A549 (cell line): Measurements from ENCODE around the gene NUDC.

Experiments
- CEBPB ChIP-seq, 2 experiments: fragments of >200 bp in 1 of 2; sonication (Bioruptor Twin) in 1 of 2; formaldehyde crosslinking in 1 of 2; IDR thresholded peaks; 2 replicates each; pipeline ENCODE4 v1.6.1; 2012 to 2016
- JUN ChIP-seq, 2 experiments: fragments of >200 bp; sonication (Bioruptor Twin); formaldehyde crosslinking; IDR thresholded peaks; 2 replicates in 1 of 2; 3 replicates in 1 of 2; pipeline ENCODE4 v1.6.1; 2016 to 2017
- KDM1A ChIP-seq: fragments of 200-600 bp; sonication (generic); IDR thresholded peaks from 2 replicates; pipeline ENCODE4 v1.6.1; 2016; ENCODE audit warnings: low read depth, mild to moderate bottlenecking
- KDM5A ChIP-seq: fragments of 200-600 bp; sonication (generic); IDR thresholded peaks from 2 replicates; pipeline ENCODE4 v1.6.1; 2016; ENCODE audit warnings: antibody characterized with exemption, mild to moderate bottlenecking
- MAZ ChIP-seq: fragments of 150-350 bp; IDR thresholded peaks from 2 replicates; pipeline ENCODE4 v1.6.1; 2014; ENCODE audit warnings: antibody characterized with exemption, low read depth, low read length, borderline replicate concordance
- POLR2A ChIP-seq: IDR thresholded peaks from 2 replicates; pipeline ENCODE4 v1.6.1; 2012; ENCODE audit warnings: mild to moderate bottlenecking, low read length
- RAD21 ChIP-seq, 2 experiments: fragments of >200 bp in 1 of 2; sonication (Bioruptor Twin) in 1 of 2; formaldehyde crosslinking in 1 of 2; IDR thresholded peaks in 1 of 2; conservative IDR thresholded peaks in 1 of 2; 2 replicates in 1 of 2; 3 replicates in 1 of 2; pipeline ENCODE4 v1.6.1; 2012 to 2018; ENCODE audit warnings: inconsistent platforms in 1 of 2
- TF ChIP-seq, protein P1 (sequence below): fragments of >200 bp; sonication (Bioruptor Twin); formaldehyde crosslinking; IDR thresholded peaks from 3 replicates; pipeline ENCODE4 v1.5.1; 2016
- TF ChIP-seq, protein P2 (sequence below): fragments of 450-650 bp; IDR thresholded peaks from 2 replicates; pipeline ENCODE4 v1.6.1; 2014; ENCODE audit warnings: antibody characterized with exemption
- TF ChIP-seq, protein P3 (sequence below): IDR thresholded peaks from 2 replicates; pipeline ENCODE4 v1.6.1; 2012
- TF ChIP-seq, protein P4 (sequence below): fragments of 200-600 bp; sonication (generic); IDR thresholded peaks from 2 replicates; pipeline ENCODE4 v1.6.1; 2016; ENCODE audit warnings: antibody characterized with exemption, mild to moderate bottlenecking, moderate library complexity
- TF ChIP-seq, protein P5 (sequence below): IDR thresholded peaks from 2 replicates; pipeline ENCODE4 v1.6.1; 2012

DNA sequence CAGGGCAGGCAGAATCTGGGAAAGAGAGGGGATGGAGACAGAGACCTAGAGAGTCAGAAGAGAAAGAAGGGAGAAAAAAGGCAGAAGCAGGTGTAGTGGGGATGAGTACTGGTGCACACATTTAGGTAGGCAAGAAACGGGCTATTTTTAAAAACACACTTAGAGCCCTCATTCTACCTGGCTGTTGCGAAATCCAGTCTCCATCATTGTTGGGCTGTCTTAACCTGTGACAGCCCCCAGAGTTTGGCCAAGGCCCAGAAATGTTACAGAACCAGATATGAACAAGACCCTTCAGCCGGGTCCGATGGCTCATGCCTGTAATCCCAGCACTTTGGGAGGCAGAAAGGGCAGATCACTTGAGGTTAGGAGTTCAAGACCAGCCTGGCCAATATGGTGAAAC lies 51.3 kb downstream of the NUDC start:
- TF ChIP-seq MAZ: no peak
- TF ChIP-seq, protein P1, sequence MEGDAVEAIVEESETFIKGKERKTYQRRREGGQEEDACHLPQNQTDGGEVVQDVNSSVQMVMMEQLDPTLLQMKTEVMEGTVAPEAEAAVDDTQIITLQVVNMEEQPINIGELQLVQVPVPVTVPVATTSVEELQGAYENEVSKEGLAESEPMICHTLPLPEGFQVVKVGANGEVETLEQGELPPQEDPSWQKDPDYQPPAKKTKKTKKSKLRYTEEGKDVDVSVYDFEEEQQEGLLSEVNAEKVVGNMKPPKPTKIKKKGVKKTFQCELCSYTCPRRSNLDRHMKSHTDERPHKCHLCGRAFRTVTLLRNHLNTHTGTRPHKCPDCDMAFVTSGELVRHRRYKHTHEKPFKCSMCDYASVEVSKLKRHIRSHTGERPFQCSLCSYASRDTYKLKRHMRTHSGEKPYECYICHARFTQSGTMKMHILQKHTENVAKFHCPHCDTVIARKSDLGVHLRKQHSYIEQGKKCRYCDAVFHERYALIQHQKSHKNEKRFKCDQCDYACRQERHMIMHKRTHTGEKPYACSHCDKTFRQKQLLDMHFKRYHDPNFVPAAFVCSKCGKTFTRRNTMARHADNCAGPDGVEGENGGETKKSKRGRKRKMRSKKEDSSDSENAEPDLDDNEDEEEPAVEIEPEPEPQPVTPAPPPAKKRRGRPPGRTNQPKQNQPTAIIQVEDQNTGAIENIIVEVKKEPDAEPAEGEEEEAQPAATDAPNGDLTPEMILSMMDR: no peak
- TF ChIP-seq, protein P2, sequence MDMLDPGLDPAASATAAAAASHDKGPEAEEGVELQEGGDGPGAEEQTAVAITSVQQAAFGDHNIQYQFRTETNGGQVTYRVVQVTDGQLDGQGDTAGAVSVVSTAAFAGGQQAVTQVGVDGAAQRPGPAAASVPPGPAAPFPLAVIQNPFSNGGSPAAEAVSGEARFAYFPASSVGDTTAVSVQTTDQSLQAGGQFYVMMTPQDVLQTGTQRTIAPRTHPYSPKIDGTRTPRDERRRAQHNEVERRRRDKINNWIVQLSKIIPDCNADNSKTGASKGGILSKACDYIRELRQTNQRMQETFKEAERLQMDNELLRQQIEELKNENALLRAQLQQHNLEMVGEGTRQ: no peak
- TF ChIP-seq, protein P3, sequence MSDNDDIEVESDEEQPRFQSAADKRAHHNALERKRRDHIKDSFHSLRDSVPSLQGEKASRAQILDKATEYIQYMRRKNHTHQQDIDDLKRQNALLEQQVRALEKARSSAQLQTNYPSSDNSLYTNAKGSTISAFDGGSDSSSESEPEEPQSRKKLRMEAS: no peak
- TF ChIP-seq CEBPB (IDR thresholded peaks at IDR 0.05): peak; percentile 32 to 78; a peak in 3 of 4 replicates
- TF ChIP-seq POLR2A: no peak
- TF ChIP-seq, protein P4, sequence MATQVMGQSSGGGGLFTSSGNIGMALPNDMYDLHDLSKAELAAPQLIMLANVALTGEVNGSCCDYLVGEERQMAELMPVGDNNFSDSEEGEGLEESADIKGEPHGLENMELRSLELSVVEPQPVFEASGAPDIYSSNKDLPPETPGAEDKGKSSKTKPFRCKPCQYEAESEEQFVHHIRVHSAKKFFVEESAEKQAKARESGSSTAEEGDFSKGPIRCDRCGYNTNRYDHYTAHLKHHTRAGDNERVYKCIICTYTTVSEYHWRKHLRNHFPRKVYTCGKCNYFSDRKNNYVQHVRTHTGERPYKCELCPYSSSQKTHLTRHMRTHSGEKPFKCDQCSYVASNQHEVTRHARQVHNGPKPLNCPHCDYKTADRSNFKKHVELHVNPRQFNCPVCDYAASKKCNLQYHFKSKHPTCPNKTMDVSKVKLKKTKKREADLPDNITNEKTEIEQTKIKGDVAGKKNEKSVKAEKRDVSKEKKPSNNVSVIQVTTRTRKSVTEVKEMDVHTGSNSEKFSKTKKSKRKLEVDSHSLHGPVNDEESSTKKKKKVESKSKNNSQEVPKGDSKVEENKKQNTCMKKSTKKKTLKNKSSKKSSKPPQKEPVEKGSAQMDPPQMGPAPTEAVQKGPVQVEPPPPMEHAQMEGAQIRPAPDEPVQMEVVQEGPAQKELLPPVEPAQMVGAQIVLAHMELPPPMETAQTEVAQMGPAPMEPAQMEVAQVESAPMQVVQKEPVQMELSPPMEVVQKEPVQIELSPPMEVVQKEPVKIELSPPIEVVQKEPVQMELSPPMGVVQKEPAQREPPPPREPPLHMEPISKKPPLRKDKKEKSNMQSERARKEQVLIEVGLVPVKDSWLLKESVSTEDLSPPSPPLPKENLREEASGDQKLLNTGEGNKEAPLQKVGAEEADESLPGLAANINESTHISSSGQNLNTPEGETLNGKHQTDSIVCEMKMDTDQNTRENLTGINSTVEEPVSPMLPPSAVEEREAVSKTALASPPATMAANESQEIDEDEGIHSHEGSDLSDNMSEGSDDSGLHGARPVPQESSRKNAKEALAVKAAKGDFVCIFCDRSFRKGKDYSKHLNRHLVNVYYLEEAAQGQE: no peak
- TF ChIP-seq RAD21 (conservative IDR thresholded peaks at IDR 0.05 in 1 of 2, IDR thresholded peaks at IDR 0.05 in 1 of 2): no peak
- TF ChIP-seq JUN (IDR thresholded peaks at IDR 0.05): no peak
- no peak for TF ChIP-seq KDM5A
- no peak for TF ChIP-seq KDM1A
- TF ChIP-seq, protein P5, sequence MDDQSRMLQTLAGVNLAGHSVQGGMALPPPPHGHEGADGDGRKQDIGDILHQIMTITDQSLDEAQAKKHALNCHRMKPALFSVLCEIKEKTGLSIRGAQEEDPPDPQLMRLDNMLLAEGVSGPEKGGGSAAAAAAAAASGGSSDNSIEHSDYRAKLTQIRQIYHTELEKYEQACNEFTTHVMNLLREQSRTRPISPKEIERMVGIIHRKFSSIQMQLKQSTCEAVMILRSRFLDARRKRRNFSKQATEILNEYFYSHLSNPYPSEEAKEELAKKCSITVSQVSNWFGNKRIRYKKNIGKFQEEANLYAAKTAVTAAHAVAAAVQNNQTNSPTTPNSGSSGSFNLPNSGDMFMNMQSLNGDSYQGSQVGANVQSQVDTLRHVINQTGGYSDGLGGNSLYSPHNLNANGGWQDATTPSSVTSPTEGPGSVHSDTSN: no peak
